GM21737 (cell line): ENCODE measurements around the gene CTNNBL1.

Source experiments
- ATAC-seq: cut with Tn5 transposase; IDR thresholded peaks from one replicate; pipeline ENCODE4 v1.9.1; 2021; ENCODE audit warnings: mild to moderate bottlenecking, moderate library complexity; ENCODE audit not compliant: unreplicated experiment

CTNNBL1 gene

DNA sequence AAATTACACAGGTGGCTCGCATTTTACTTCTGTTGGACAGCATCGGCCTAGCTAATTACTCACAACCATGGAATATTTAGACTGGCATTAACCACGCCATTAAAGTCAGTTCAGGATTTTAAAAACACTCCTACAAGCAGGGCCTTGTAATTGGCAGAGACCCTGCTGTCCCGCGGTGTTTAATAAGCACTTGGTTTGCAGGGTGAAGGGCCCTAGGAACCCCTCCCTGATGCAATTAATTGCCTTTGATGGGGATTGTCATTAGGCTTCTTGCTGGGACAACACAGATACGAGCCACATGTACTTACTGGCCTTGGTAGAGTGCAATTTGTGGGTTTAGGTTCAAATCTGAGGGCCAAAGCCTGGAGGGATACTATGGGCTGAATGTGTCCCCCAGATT lies 201.3 kb downstream of the CTNNBL1 start:
- no peak for ATAC-seq

DNA sequence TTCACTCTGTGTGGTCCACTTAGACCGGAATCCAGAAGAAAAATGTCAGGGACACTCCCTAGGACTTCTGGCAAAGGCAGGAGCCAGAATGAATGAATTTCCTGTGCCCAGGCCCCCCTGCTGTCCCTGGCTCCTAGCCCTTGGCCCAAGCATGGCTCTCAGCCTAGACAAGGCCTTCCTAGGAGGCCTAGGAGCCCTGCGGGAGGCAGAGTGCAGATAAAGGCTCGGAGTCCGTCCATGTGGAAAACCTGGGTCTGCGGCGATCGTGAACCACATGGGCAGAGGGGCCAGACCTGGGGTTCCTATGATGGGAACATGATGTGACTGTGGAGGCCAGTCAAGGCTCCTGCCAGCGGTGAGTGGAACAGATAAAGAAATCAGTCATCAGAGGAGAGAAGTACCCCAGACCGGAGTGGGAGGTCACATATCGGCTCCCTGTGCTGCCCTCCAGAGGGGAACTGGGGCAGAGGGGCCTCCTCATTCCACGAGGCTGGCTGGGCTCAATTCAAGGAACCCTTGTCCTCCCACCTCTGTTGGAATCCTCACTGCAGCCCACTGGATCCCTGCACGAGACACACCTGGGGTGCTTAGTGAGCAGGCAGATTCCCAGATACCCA lies 203.2 kb downstream of the CTNNBL1 start:
- ATAC-seq: no peak

DNA sequence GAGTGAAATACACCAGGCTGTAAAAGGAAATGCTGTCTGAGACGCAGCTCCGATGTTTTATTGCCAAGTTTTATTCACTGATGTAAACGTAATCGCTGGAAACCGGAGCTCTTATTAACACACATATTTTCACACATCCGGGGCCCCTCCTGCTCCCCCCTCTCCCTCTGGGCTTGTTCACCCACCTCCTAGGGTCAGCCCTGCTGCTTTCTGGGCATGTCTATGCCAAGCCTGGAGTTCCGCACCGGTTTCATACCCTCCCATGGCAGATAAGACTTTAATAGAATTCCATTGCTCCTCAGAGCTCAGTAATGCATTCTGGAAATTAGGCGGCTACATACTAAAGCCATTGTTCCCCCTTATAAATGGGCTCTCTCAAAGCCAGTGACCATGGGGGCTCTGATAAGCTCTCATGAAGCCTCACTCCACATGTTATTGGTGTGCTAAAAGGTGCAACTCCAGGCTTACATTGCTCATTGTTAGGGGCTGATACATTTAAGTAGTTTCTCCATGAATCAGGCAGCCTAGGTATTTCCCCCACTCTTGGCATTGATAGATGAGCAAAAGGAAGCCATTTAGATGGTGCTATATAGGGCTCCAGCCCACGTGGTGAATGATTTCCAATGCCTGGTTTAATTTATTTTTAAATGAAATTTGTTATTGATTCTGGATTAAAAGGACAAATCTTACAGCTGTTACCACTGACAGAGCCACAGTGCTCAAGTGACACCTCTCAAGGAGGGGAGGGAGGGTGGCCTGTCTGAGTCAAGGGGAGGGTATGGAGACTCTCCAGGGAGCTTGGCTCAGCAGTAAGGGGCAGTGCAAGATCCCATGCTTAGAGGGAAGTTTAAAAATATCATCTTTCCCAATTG lies 204.6 kb downstream of the CTNNBL1 start:
- no peak for ATAC-seq

DNA sequence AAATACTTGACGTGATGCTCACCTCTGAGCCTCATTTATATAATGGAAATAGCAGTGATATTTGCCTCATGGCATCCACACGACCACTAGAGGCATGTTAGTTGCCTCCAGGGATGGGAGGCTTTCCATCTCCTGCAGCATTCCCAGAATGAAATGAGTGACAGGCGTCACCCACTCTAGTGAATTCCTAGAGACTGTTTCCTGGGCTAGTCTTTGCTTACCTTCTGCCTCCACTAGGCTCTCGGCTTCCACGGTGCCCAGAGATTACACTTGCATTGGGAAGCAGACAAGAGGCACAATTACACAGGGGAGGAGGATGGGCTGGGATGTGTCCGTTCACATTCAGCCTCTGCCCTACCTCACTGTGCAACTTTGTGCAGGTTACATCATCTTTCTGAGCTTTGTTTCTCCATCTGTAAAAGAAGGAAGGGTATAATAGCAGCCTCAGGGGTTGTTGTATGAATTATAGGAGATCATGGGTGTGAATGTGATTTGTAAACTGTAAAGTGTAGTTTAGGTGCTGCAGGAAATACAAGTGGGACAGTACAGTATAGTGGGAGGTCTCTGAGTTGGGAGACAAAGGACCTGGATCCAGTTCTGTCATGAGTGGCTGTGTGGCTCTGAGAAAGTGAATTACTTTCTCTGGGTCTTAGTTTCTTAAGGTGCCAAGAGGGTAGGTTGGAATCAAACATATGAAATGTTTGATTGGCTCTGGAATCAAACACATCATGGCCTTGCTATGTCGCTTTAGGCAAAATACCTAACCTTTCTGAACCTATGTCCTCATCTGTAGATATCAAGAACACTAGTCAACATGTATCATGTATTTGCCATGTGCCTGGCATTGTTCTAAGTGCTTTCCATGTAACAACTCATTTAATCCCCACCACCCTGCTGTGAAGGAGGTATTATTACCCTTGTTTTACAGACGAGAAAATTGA lies 205.5 kb downstream of the CTNNBL1 start:
- no peak for ATAC-seq

DNA sequence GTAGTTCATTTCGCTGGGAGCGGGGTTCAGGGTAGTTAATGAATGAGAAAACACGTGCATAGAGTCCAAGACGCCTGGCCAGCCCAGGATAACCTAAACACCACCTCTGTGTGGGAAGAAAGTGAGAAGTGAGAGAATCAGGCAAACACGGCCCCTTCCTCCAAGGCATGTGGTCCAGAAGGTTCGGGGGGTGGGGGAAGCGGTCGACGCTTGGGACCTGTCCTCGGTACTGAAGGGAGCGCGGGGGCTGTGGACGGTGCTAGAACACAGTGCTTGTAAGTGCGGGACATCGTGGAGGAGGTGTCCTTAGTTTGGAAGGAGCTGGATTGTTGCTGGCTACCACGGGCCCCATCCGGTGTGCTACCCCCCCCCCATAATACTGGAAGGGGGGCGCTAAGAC lies 207.4 kb downstream of the CTNNBL1 start:
- no peak for ATAC-seq

DNA sequence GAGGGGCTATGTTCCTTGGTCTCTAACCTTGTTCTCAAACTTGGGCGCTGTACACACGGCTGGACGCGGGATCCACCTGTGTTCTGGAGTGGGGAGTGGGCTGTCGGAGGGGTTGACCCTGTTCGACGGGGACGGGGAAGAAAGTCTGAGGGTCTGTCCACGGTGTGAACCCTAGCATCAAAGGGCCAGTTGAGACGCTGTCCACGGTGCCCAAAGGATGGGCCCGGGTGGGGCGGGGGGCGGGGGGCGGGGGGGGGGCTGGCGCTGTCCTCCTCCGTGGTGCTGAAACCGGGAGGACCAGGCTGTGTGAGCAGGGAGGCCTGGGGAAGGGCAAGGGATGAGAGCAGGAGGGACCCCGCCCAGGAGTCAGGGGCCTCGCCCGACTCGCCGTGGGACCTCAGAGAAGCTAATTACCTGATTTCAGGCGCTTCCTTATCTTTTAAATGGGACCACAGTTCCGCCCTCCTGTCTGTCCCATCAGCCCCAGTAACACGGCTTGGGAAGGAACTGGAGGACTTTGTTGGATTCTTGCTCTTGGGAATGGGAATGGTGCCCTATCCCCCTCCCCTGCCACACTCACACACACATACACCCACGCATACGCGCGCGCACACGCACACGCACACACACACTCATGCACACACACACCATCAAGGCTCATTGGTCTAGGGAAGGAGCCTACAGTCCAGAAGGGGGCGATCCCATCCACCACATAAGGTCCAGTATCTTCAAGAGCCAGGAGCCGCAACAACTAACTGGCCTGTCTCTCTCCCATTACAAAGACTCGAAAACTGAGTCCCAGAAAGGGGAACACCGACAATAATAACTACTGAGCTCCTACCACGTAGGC lies 208.0 kb downstream of the CTNNBL1 start:
- ATAC-seq: no peak

DNA sequence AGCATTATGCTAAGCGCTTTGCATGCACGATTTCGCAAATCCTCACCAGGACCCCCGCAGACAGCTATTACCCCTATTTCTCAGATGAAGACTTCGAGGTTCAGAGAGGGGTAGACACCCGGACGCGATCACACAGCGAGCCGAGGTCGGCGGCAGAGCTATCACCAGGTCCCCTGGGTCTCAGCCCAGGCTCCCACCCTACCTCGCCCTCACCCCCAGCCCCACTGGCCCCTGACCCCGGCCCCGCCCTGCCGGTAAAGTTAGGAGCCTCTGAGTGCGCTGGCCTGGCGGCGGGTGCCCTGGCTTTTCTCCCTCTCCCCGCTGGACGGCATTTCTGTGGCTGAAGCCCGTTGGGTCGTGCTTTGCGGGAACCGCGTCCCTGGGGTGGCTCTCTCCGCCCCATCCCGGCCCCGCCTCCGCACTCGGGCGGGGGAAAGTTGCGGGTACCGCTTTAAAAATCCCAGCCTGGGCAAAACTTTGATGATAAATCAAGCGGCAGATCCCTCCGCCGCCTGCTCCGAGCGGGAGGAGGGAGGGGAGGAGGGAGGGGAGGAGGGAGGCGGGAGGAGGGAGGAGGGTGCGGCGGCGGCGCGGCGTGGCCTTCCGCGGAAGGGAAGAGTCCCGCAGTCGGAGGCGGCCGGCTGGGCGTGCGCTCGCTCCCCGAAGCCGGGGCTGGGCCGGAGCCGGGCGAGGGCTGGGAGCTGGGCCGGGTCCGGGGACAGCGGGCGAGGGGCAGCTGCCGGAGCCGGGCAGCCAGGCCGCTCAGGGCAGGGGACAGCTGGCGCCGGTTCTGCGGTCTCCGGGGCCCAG lies 208.9 kb downstream of the CTNNBL1 start, which contains the start of gene VSTM2L:
Gene VSTM2L (plus strand): TSS at position 624 of the 810 bp plus-strand sequence. CDS start 224 bp downstream, outside the sequence.
- no peak for ATAC-seq

DNA sequence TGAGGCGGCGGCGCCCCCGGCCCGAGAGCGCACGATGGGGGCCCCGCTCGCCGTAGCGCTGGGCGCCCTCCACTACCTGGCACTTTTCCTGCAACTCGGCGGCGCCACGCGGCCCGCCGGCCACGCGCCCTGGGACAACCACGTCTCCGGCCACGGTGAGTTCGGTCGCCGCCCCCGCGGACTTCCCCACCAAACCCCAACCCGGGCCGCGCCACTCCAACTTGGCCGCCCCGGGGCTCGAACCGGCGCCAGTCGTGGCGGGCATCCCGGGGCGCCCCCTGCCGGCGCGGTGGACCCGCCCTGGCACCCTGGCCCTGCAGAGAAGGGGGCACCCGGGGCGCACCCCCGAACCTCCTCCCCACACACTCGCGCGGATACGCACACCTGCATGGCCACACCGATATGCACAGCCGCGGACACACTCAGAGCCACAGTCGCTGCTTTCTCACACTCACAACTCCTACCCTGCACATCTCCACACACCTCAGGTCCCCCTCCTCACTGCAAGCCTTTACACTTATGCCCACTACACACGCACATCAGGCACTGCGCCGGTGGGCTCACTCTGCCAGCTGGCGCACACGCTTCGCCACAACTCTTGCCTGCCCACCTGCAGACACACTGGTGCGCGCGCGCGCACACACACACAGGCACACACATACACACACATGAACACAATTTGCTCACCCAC lies 209.6 kb downstream of the CTNNBL1 start:
- ATAC-seq: no peak

DNA sequence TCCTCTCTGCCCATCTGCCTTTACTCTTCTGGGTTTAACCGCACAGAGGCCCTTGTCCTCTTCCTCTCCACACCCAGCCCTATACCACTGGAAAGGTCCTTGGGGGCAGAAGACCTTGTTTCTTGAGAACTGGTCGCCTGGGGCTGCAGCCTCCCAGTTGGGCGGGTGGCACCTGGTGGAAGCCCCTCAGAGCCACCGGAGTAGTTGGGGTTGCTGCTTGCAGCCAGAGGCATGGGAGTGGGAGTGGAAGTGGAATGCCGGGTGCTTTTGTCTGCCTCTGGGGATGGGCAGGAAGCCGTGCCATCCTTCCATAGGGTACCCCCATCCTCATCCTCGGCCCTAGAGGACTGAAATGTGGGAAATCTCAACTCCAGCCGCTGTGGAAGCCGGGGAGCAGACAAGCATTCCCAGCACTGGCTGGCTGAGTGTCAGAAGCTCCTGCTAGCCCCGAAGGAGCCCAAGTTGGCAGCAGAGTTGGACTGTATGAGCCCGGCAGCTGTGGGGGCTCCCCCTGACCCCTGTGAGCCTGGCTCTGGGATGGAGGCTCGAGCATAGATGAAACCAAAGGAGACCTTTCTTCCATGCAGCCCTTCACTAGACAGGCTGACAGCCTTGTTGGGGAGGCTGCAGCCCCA lies 210.3 kb downstream of the CTNNBL1 start:
- no peak for ATAC-seq

DNA sequence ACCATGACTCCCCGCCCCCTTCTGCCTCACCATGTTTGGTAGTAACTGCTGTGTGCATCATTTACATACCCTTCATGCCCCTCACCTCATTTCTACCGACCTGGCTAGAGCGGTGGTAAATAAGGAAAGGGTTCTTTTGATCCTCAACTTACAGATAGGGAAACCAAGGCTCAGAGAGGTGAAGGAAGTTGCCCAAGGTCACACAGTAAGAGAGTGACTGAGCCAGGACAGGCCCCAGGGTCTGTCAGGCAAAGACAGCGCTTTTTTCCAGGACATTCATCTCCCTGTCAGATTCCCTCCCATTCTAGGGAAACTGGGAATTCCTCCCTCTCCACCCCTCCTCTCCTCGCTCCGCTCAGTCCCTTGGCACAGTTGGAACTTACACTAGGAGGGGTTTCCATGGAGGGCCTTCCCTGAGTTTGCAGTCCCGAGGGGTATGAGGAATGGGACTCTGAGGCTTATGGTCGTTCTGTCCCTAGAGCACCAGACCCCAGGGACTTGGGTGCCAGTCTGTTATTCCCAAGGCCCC lies 211.1 kb downstream of the CTNNBL1 start:
- ATAC-seq: no peak

DNA sequence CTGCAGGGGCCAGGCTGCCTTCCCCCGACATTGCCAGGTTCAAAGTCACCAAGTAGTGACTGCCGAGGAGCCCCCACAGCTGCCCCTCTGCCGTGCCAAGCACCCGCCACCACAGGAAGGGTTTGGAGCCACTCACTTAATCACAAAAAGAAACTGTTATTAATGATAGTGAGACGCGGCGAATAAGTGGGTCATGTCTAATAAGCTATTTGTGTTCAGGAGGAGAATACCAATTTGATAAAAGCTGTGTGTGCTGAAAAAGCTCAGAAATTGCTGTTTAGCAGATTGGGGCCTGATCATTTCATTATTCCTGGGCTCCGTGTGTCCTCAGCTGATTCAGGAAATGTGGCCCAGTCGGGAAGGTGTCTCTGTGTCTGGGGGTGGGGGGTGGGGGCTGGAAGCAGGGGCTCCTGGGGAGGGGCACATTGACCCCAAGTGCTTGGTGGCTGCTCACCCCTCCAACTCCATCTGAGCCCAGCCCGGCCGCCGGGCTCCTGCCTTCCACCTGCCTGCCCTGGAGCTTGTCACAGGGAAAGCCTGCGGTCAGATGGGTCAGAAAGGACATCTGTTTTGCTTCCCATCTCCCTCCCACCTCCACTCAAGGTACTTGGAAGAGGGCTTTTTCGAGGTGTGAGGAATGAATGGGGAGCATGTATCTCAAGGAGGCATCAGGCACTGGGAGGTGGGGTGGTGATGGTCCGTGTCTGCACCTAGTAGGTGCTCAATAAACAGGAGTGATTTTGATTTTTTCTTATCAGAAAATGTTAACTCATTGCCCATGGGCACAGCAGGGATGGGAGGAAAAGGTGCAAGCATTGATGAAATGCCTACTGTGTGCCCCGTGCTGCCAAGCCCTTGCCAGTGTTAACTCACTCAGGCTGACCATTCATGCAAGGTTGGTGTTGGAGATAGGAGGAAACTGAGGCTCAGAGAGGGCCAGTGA lies 212.1 kb downstream of the CTNNBL1 start:
- no peak for ATAC-seq

DNA sequence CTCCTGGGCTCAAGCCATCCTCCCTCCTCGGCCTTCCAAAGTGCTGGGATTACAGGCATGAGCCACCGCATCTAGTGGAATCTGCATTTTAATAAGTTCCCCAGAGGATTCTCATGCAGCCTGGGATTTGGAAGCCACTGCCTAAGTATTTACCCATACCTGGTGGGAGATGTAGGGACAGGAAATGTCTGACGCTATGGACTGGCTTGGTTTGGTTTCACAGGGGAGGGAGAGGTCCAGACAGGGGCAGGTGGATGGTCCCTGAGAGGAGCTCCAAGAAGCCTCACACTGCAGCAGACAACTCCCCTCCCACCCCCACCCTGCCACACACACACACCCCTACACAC lies 213.5 kb downstream of the CTNNBL1 start:
- no peak for ATAC-seq

DNA sequence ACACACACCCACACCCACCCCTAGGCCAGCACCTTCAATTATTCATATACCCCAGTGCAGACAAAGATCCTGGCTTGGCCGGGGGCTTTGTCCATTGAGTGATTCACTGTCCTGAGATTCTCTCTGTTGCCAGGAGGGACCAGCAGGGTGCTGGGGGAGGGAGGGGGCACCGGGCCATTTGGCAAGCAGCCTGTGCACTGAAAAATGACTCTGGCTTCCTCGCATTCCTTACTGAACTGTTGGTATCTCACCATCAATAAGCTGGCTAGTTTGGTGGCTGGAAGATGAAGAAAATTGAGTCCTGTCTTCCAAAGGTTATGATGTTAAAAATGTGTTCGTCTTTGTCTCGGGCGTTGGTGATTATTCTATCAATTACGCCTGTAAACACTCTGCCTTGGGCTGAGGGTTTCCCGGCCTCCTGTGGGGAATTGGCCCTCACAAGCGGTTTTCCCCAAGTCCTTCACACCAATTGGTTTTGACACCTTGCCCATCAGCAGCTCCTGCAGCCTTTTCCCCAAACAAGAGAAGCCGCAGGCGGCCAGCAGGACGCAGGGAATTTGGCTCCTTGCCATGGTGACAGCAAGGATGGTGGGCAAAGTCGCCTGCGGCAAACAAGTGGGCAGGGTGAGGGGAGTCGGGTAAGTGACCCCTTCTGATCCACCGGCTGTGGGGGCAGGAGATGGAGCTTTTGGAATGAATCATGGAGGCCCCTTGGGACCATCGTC lies 214.0 kb downstream of the CTNNBL1 start:
- no peak for ATAC-seq

DNA sequence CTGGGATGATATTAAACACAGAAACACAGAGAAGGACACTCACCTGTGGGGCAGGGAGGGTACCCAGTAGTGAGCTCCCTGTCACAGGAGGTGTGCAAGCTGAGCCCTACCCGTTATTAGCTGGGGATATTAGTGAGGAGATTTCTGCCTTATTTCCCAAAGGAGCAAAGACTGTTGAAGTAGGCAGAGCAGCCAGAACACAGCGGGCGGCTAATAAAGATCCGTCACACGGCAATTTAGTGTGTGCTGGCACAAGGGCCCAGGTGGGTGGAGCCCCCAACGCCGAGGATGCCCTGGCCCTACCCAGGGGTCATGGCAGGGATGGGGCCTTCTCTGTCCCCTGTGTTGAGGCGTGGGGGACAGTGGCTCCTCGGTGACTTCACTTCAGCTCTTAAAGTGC lies 217.4 kb downstream of the CTNNBL1 start:
- ATAC-seq: no peak

DNA sequence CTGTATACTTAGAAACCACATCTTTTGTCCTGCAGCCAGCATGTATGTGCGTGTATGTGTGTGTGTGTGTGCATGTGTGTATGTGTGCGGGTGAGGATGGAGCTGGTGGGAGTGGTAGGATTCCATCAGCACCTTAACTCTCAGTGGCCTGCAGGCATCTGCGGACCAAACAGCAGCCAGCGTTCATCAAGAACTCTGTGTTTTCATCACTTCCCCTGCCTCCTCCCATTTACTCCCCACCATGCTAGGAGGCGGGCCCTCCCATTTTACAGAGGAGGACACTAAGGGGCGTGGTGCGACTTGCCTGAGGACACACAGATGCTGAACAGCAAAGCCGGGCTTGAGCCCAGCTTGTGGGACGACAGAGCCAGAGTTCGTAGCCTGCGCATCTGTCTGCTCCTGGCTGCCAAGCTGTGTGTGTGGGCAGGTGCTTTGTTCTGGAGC lies 218.0 kb downstream of the CTNNBL1 start:
- ATAC-seq: no peak

DNA sequence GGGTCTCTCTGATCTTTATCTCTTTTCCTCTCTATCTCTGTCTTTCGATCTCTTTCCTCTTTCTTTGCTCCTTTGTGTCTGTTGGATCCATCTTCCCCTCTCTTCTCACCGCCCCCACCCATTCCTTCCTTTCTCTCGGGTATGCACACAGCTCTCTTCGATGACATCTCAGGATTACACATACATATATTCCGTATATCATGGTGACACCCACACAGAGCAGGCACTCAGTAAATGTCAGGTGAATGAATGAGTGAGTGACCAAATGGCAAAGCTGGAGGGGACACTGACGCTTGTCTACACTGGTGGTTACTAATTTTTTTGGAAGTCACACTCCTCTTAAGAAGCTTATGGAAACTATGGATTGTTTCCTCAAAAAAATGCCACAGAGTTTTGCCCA lies 219.0 kb downstream of the CTNNBL1 start:
- no peak for ATAC-seq
